GM23248 (cell line): ENCODE data around the gene DNAJC17. TPM values are rescaled to one million over a fixed set of nuclear protein-coding genes. Genes with fewer than 3 reads are reported as not detected.

Experiments used
- DNase-seq: peaks from one replicate; pipeline ENCODE4 v3.0.0-alpha.2; 2015
- H2AFZ ChIP-seq: fragments of 200-600 bp; sonication (generic); 2 replicates; pipeline ENCODE4 v1.6.1; 2016; ENCODE audit warnings: antibody characterized with exemption
- H3F3A ChIP-seq: fragments of 200-600 bp; sonication (generic); 2 replicates; pipeline ENCODE4 v1.6.1; 2016; ENCODE audit warnings: mild to moderate bottlenecking, antibody characterized with exemption, mixed run types; ENCODE audit not compliant: insufficient read depth
- H3K27ac ChIP-seq: fragments of 200-600 bp; sonication (generic); 2 replicates; pipeline ENCODE4 v1.5.1; 2016; ENCODE audit warnings: mild to moderate bottlenecking
- H3K27me3 ChIP-seq: fragments of 200-600 bp; sonication (generic); replicated peaks from 2 replicates; pipeline ENCODE4 v1.6.1; 2016; ENCODE audit warnings: mild to moderate bottlenecking; ENCODE audit not compliant: insufficient read depth
- H3K36me3 ChIP-seq: fragments of 200-600 bp; sonication (generic); 2 replicates; pipeline ENCODE4 v1.6.1; 2016; ENCODE audit warnings: low read depth, mild to moderate bottlenecking
- H3K4me1 ChIP-seq: fragments of 200-600 bp; sonication (generic); 2 replicates; pipeline ENCODE4 v1.6.1; 2016; ENCODE audit warnings: mild to moderate bottlenecking; ENCODE audit not compliant: insufficient read depth
- H3K4me2 ChIP-seq: fragments of 200-600 bp; sonication (generic); one replicate; pipeline ENCODE4 v1.6.1; 2016; ENCODE audit warnings: mild to moderate bottlenecking; ENCODE audit not compliant: unreplicated experiment
- H3K4me3 ChIP-seq: fragments of 200-600 bp; sonication (generic); 2 replicates; pipeline ENCODE4 v1.5.1; 2016; ENCODE audit warnings: mild to moderate bottlenecking
- H3K79me2 ChIP-seq: fragments of 200-600 bp; sonication (generic); 2 replicates; pipeline ENCODE4 v1.6.1; 2016; ENCODE audit warnings: mild to moderate bottlenecking; ENCODE audit not compliant: insufficient read depth
- H3K9ac ChIP-seq: fragments of 200-600 bp; sonication (generic); 2 replicates; pipeline ENCODE4 v1.6.1; 2016; ENCODE audit warnings: mild to moderate bottlenecking
- H3K9me2 ChIP-seq: fragments of 200-600 bp; sonication (generic); 2 replicates; pipeline ENCODE4 v1.6.1; 2016; ENCODE audit warnings: mixed run types, mild to moderate bottlenecking, moderate library complexity; ENCODE audit not compliant: insufficient read depth
- H3K9me3 ChIP-seq: fragments of 200-600 bp; sonication (generic); one replicate; pipeline ENCODE4 v1.6.1; 2017; ENCODE audit warnings: low read depth
- H4K20me1 ChIP-seq: fragments of 200-600 bp; sonication (generic); 2 replicates; pipeline ENCODE4 v1.6.0; 2016; ENCODE audit not compliant: insufficient read depth
- EZH2 ChIP-seq: fragments of 200-600 bp; sonication (generic); IDR thresholded peaks from 2 replicates; pipeline ENCODE4 v1.6.1; 2018; ENCODE audit warnings: antibody characterized with exemption, mild to moderate bottlenecking; ENCODE audit not compliant: insufficient read depth, poor library complexity, severe bottlenecking
- EZH2phosphoT487 ChIP-seq: fragments of 200-600 bp; sonication (generic); IDR thresholded peaks from 2 replicates; pipeline ENCODE4 v1.6.1; 2018; ENCODE audit warnings: antibody characterized with exemption, moderate library complexity, mild to moderate bottlenecking, low read depth; ENCODE audit not compliant: insufficient read depth
- WGBS, 2 experiments: methylation state at CpG; one replicate each; pipeline ENCODE4 v1.1.6; 2015 to 2017; ENCODE audit warnings: low lambda C conversion rate in 2 of 2, low coverage in 1 of 2; ENCODE audit errors: missing lambda C conversion rate in 2 of 2; 5-methylcytosine and 5-hydroxymethylcytosine counted together
- in situ Hi-C: fragments of 300-500 bp; cut with MboI; formaldehyde crosslinking; loops from 2 replicates; pipeline ENCODE4 v1.15.0; 2020
- polyA plus RNA-seq: library from polyadenylated mRNA; unstranded; fragments of >200 nt; fragmentation: Nextera tagmentation; extraction: Ambion mirVana; gene quantifications from 2 replicates; pipeline ENCODE4 v1.2.1, GENCODE V29; 2016
- total RNA-seq: library from RNA; depleted of rRNA; stranded (reverse); fragments of >200 nt; shearing (Covaris generic); gene quantifications from 2 replicates; pipeline ENCODE4 v1.2.3, GENCODE V29; 2014

The DNAJC17 gene
- total and polyA plus RNA-seq, 2 experiments from 2014 or later, result 13.4 to 36.4 TPM

DNA sequence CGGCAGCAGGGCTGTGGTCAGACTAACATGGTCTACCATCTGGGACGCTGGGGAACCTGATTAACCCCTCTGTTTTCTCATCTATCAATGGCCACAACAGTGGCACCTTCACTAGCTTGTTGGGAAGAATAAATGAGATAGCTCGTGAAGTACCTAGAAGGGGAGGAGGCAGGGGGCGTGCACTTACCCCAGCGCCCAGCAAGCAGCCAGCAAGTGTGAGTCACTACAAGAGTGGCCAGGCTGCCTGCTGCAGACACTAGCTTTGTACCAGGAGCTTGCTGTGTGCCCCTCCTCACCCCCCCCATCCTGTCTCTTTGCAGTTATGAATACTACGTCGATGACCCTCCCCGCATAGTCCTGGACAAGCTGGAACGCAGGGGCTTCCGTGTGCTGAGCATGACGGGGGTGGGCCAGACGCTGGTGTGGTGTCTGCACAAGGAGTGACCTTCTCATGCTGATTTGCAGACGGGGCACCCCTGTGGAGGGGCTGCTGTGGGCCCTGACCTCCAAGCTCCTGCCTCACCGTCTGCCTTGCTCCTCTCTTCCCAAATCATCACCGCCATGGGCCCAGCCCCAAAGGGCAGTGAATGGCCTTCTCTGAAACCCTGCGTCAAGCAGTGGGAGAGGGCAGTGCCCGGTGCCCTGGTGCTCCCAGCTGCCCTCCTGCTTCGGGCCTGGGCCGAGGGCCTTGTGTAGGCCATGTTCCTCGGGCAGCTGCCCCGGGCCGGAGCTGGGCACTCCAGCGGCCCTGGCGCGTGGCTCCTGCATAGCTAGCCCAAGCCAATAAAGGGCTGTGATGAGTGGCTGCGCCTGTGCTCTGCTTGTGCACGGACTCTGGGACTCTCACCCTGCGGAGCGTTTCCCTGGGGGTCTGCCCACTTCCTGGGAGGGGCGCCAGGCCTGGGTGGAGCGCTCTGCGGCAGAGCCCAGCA, 40.1 kb downstream of the DNAJC17 start:
- H4K20me1 ChIP-seq, result no peaks in the 10 kb centered on the region
- H3K4me3 ChIP-seq, result no peak overlapping the region
- no peaks in the 10 kb centered on the region for H3K27me3 ChIP-seq
- no peak overlapping the region for H2AFZ ChIP-seq
- in situ Hi-C loops, result no loop called here
- no peak overlapping the region for H3K4me2 ChIP-seq
- no peaks in the 10 kb centered on the region for H3K9me3 ChIP-seq
- H3K79me2 ChIP-seq, result no peaks in the 10 kb centered on the region
- H3K9ac ChIP-seq, result no peak overlapping the region
- H3F3A ChIP-seq, result peaks cover 26% of the 10 kb centered on the region
- H3K36me3 ChIP-seq, result no peaks in the 10 kb centered on the region
- 86% methylated on average over 30 to 32 of the region's 32 CpGs for WGBS, 2 experiments
- H3K27ac ChIP-seq, result no peak overlapping the region
- DNase-seq, result peak; percentile 57
- H3K4me1 ChIP-seq, result peaks cover 33% of the 10 kb centered on the region
- H3K9me2 ChIP-seq, result no peaks in the 10 kb centered on the region
- no peak for TF ChIP-seq EZH2phosphoT487
- TF ChIP-seq EZH2, result no peak

DNA sequence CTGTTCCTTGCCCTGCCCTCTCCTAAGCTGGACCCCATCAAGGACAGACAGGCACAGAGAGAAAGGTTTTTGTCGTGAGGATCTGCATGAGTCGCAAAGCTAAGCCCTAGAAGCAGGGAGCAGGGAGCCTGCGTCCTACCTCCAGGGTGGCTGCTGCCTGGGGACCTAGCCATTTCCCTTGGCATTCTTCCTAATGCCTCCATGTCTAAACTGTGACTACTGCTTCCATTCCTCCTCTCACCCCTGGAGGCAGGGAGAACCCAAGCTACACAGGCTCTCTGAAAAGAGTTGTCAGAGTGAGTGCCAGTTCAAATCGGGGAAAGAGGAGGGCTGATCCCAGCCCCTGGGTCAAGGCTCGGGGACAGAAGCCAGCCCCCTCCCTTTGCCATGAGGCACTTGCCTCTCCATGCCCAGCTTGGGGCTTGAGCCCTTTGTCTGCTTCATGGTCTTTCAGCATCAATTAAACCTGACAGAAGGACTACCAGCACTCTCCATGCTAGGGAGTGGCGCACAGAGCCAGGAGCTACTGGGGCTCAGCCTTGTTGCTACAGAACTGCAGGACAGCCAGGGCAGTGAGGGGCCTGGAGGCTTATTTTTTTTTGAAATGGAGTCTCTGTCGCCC, 41.0 kb downstream of the DNAJC17 start:
- H3K9me3 ChIP-seq, result no peaks in the 10 kb centered on the region
- 33 to 37% methylated on average over 7 of the region's 7 CpGs for WGBS, 2 experiments
- H3K79me2 ChIP-seq, result no peaks in the 10 kb centered on the region
- H3F3A ChIP-seq, result peaks cover 26% of the 10 kb centered on the region
- TF ChIP-seq EZH2phosphoT487 (no peak), EZH2 (no peak)
- no peaks in the 10 kb centered on the region for H3K36me3 ChIP-seq
- H3K4me3 ChIP-seq, result no peak overlapping the region
- H3K27me3 ChIP-seq, result no peaks in the 10 kb centered on the region
- DNase-seq, result peak; percentile 57
- in situ Hi-C loops, result no loop called here
- H3K4me1 ChIP-seq, result peaks cover 33% of the 10 kb centered on the region
- no peaks in the 10 kb centered on the region for H4K20me1 ChIP-seq
- peak overlapping the region; percentile 16 for H3K4me2 ChIP-seq
- no peaks in the 10 kb centered on the region for H3K9me2 ChIP-seq
- H3K9ac ChIP-seq, result no peak overlapping the region
- H2AFZ ChIP-seq, result no peak overlapping the region
- H3K27ac ChIP-seq, result no peak overlapping the region

DNA sequence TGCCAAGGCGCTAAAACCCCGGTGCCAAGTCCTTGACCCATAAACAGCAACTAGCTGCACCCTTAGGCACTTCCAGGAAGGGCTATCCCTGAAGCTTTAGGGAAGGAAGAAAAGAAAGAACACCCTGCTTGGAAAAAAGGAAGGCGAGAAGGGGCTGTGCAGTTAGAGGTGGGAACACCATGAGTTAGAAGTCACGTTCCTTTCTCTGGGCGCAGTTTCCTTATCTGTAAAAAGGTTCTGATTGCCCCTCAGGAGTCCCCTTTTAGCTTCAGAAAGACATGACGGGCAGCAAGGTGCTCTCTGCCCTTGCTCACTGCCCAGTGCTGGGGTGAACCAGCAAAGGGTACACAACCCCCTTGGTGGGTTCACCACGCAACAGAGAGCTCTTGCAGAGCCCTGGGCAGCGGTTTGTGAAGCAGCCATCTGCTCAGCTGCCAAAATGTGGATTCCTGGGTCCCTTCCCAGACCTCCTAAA, 42.6 kb downstream of the DNAJC17 start:
- TF ChIP-seq EZH2phosphoT487 (no peak), EZH2 (no peak)
- in situ Hi-C loops, result no loop called here
- Histone ChIP-seq H3K9me2 (no peaks in the 10 kb centered on the region), H3K9me3 (no peaks in the 10 kb centered on the region), H3K4me3 (peak overlapping the region; percentile 70), H4K20me1 (no peaks in the 10 kb centered on the region), H3K27ac (peak overlapping the region; percentile 71), H3K9ac (peak overlapping the region; percentile 62; the same call in 1 of the 2 replicates), H3K36me3 (no peaks in the 10 kb centered on the region), H3K79me2 (no peaks in the 10 kb centered on the region), H3K4me2 (peak overlapping the region; percentile 90), H3K4me1 (peaks cover 33% of the 10 kb centered on the region), H2AFZ (peak overlapping the region; percentile 88; the same call in 1 of the 2 replicates), H3F3A (peaks cover 26% of the 10 kb centered on the region), H3K27me3 (no peaks in the 10 kb centered on the region)
- 5 to 9% methylated on average over 8 of the region's 8 CpGs for whole genome bisulfite sequencing, 2 experiments
- DNase-seq, result peak; percentile 49

DNA sequence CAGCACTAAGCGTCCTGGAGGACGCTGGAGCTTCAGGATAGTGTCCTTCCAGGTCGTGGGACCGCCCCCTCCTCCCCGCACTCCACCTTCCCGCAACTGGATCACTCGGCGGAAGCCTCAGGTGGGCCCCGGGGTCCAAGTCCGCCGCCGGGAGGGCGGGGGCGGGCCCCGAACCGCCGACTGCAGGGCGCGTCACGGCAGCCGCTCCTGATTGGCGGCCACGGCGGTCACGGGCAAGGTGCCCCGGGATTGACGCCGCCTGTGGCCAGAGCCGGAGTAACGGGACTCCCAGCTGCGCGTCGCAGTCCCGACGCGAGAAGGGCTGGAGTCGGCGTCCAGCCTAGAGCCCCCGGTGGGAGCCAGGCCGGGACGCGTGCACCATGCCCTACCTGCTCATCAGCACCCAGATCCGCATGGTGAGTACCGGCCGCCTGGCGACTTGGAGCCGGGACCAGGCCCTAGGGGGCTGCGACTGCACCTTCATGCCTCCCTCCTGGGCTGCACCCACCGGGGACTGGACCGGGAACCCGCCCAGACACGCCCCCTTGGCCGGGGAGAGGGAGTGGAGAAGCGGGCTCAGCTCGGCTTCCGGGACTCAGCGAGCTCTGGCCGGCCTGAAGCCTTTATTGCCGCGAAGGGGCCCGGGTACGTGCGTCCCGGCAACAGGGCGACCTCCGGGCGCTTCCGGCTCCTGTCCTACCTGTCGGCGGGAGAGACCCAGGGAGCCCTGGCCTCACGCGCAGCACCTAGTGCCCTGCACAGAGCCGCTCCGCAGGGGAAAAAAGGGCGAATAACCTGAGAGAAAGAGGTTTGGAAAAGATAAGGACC, 43.3 kb downstream of the DNAJC17 start, which contains the start of gene GCHFR:
Gene GCHFR (plus strand): TSS at position 268 of the 828 bp plus-strand sequence. CDS start 113 bp downstream, at position 381.
- peak; percentile 82 for DNase-seq
- Histone ChIP-seq H3K36me3 (no peaks in the 10 kb centered on the region), H2AFZ (peak within 1 kb of the TSS; percentile 88), H3K9me2 (no peaks in the 10 kb centered on the region), H3K9ac (peak within 1 kb of the TSS; percentile 62), H3K4me1 (peaks cover 33% of the 10 kb centered on the region), H3K27me3 (no peaks in the 10 kb centered on the region), H3K9me3 (no peaks in the 10 kb centered on the region), H3K4me3 (peak within 1 kb of the TSS; percentile 70), H3K4me2 (peak within 1 kb of the TSS; percentile 90), H3K79me2 (no peaks in the 10 kb centered on the region), H4K20me1 (no peaks in the 10 kb centered on the region), H3F3A (peaks cover 26% of the 10 kb centered on the region), H3K27ac (peak within 1 kb of the TSS; percentile 71)
- in situ Hi-C loops, result no loop called here
- TF ChIP-seq EZH2phosphoT487 (no peak), EZH2 (no peak)
- 1 to 2% methylated on average over 49 to 70 of the region's 75 CpGs for WGBS, 2 experiments
